Left kidney (tissue), 2 donors: Measurements from ENCODE around the gene ABHD3. TPM values are rescaled to one million over a fixed set of nuclear protein-coding genes. Genes with fewer than 3 reads are reported as not detected.
"Not testable (repeated sequence)": the region's sequence is repeated elsewhere in the genome, so short reads cannot be mapped to it uniquely, and the experiment has no call there.

Experiments used
- DNase-seq: peaks from one replicate; pipeline ENCODE4 v3.0.0-alpha.2; 2013
- polyA plus RNA-seq: library from polyadenylated mRNA; unstranded; fragments of 120-200 nt; gene quantifications from one replicate; pipeline ENCODE4 v1.2.1, GENCODE V29; 2013; ENCODE audit not compliant: insufficient read length

ABHD3 gene
- polyA plus RNA-seq, 1 donor = 30.8 TPM

DNA sequence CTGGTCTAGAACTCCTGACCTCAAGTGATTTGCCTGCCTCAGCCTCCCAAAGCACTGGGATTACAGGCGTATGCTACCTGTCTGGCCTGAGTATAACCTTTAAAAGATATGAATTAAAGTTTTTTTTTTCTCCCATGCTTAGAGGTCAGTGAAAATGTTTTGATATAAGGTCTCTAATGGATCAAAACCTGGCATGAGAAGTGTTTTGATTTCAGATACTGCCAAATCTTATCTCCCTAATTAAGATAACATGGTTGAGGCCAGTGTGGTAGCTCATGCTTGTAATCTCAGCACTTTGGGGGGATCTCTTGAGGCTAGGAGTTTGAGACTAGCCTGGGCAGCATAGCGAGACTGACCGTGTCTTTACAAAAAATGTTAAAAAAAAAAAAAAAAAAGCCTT is 51.2 kb downstream of the ABHD3 start:
- no peak for DNase-seq

GRCh38 chr18:21652073-21652472 is 52.5 kb downstream of the ABHD3 start:
- DNase-seq = no peak

DNA sequence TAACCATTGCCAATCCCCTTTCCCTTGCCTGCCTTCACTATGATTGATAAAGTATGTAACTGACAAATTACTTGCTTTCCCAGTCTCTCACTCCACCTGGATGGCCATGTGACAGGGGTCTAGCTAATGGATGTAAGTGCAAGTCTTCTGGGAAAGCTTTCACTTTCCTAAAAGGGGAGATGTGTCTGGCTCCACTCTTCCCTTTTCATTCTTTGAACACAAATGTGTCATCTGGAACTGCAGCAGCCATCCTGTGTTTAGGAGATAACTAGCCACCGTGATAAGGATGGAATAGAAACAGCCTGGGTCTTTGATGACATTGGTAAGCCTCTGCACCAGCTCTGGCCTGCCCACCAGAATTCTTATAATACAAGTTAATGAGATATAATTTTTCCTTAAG is 54.3 kb downstream of the ABHD3 start:
- DNase-seq = no peak

- not testable (repeated sequence) for DNase-seq
Observed at GRCh38 chr18:21640375-21640774, 64.2 kb downstream of the ABHD3 start.

DNA sequence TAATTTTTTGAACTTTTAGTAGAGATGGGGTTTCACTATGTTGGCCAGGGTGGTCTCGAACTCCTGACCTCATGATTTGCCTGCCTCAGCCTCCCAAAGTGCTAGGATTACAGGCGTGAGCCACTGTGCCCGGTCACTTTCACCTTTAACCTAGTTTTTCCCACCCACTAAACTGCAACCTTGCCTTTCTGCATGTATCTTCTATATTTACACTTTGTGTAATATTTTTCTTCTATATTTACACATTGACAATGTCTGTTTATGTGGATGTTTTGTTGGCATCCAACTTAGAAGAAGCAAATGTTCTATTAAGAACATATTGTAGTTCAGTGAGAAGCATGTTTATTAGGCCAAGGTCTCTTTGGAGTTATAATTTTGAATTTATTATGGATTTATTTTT is 65.8 kb downstream of the ABHD3 start:
- no peak for DNase-seq

DNA sequence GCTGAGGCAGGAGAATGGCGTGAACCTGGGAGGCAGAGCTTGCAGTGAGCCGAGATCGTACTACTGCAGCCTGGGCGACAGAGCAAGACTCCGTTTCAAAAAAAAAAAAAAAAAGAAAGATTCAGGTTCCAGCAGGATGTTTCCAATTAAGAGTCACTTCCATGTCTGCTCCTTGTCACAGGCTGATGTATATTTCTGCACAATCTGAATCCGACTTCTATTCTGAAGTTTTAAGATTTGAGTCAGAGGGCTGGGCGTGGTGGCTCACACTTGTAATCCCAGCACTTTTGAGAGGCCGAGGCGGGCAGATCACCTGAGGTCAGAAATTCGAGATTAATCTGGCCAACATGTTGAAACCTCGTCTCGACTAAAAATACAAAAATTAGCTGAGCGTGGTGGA is 67.8 kb downstream of the ABHD3 start:
- no peak for DNase-seq

DNA sequence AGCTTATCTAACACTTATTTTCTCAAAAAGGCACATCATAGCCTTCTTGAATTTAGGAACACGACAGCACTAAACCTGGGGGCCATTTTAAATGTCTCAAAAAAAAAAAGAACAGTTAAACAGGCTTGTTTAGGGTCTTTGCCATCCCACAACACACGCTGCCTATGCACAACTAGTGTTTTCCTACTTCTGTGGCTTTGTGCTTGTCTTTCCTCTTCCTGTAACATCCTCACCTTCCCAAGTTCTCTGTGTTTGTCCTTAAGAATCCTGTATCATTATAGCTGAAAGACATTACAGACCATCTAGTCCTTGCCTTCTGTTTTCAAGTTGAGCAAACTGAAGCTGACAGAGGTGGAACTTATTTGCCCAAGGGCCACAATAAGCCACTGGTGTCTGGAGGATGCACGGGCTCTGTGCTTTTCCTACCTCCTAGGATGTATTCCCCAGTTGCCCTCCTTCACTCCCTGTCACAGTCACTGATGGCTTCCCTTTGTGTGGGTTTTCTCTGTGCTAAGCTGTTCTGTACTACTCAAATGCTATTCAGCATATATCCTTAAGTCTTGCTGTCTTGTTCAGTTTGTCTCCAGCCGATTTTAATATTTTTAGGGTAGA is 69.9 kb downstream of the ABHD3 start:
- DNase-seq = no peak

- no peak for DNase-seq
Observed at GRCh38 chr18:21632393-21632792, 72.2 kb downstream of the ABHD3 start.

- no peak for DNase-seq
Observed at GRCh38 chr18:21629089-21629832, 75.3 kb downstream of the ABHD3 start.

DNA sequence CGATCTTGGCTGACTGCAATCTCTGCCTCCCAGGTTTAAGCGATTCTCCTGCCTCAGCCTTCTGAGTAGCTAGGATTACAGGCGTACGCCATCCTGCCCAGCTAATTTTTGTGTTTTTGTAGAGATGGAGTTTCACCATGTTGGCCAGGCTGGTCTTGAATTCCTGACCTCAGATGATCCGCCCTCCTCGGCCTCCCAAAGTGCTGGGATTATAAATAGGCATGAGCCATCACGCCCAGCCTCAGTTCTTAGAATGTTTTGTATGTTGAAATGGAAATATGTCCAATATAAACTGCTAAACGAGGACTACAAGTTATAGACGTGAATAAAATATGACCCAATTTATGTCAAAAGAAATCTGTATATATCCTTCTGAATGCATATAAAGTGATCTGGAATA is 82.9 kb downstream of the ABHD3 start:
- DNase-seq = not testable (repeated sequence)

- DNase-seq = peak; percentile 89
Observed at GRCh38 chr18:21612125-21613039, 92.2 kb downstream of the ABHD3 start, which contains the start of gene SNRPD1. Gene SNRPD1, plus strand, starts transcription at chr18:21612314. Its CDS starts 116 bp downstream, at chr18:21612430.

DNA sequence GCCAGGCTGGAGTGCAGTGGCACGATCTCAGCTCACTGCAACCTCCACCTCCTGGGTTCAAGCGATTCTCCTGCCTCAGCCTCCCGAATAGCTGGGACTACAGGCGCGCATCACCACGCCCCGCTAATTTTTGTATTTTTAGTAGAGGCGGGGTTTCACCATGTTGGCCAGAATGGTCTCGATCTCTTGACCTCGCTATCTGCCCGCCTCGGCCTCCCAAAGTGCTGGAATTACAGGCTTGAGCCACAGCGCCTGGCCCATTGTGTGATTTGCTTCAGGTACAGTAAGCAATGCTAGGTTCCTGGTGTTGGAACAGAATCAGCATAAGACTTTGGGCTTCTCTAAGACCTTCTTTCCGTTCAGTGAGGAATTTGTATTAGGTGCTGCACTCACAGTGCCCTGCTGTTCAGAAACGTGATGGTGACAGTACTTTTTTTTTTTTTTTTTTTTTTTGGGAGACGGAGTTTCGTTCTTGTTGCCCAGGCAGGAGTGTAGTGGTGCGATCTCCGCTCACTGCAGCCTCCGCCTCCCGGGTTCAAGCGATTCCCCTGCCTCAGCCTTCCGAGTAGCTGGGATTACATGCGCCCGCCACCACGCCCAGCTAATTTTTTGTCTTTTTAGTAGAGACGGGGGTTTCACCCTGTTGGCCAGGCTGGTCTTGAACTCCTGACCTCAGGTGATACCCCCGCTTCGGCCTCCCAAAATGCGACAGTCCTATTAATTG is 93.0 kb downstream of the ABHD3 start:
- DNase-seq = not testable (repeated sequence)

DNA sequence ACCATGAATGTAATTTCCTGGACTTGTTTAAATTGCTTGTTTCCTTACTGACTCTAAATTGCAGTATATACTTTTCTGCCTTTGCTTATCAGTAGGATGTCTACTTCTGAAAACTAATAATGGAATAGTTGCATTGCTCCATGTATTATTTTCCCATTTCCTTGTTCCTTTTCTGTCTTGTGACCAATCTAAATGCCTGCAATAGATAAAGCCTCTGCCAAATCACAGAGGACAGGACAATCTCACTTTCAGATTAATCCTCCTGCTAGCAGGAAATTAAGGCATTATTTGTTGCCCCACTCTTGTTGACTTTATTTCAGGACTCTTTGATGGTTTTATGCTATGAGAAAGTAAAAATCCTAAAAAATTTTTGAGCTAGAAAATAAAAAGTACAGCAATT is 99.4 kb downstream of the ABHD3 start:
- DNase-seq = no peak

DNA sequence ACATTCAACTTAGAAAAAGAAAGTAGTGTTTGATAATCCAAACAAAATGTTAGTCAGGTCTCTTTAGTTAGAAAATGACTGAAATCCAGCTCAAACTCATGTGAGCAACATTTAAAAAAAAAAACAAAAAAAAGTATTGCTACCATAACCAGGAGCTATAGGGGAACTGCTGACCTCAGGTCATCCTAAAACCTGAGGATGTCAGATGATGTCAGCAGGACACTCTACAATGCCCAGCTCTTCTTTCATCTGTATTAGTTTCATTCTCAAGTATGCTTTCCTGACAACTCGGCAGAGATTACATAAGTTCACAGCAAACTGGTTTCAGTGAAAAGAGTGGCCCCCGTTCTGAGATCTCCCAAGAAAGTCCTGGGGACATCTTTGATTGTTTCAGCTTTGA is 99.9 kb downstream of the ABHD3 start:
- DNase-seq = no peak

DNA sequence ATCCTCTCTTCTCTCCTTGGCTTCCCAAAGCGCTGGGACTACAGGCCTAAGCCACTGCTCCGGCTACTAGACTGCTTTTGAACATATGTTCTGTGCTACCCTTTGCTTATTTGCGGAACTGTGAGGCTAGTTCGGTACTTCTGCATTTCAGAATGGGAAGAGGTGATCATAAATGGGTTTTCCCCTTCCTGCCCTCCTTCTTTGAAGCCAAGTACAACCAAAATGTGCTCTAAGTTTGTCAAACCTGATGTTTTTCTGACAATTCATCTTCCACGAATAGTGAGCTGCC is 102.3 kb downstream of the ABHD3 start:
- DNase-seq = no peak

Other genes starting within 250 kb of the ABHD3 start
- gene ESCO1, start 104.1 kb downstream of the ABHD3 start, polyA plus RNA-seq = 28.7 TPM
- gene SNRPD1, start 92.5 kb downstream of the ABHD3 start, polyA plus RNA-seq = 159 TPM
- gene MIB1, start 36.0 kb upstream of the ABHD3 start, polyA plus RNA-seq = 78.9 TPM